Activated CD8-positive, alpha-beta memory T cell treated with anti-CD3 and anti-CD28 coated beads, Interleukin-2, amount 10 ng/mL, durations not matched to agents 7 days and 5 days (primary cell): ENCODE measurements around the gene FRMD3. TPM values are rescaled to one million over a fixed set of nuclear protein-coding genes. Genes with fewer than 3 reads are reported as not detected.

Experiments used
- ATAC-seq: fragments of 150-1000 bp; cut with Tn5 transposase; one replicate; pipeline ENCODE4 v1.10.0; 2021; ENCODE audit warnings: moderate library complexity
- CTCF ChIA-PET: fragments of 350-600 bp; sonication (Branson Sonifier 250); formaldehyde crosslinking; loops from one replicate; lab custom pipeline; 2021; ENCODE audit warnings: antibody characterized with exemption; lab: Charles Lee
- DNase-seq: peaks from one replicate; pipeline ENCODE4 v3.0.0-alpha.2; 2020
- H3K27ac Mint-ChIP-seq: one replicate; pipeline ENCODE4 v1.8.0; 2021; ENCODE audit warnings: mild to moderate bottlenecking, mixed read lengths
- H3K27me3 Mint-ChIP-seq: one replicate; pipeline ENCODE4 v1.8.0; 2021; ENCODE audit warnings: mixed read lengths
- H3K36me3 Mint-ChIP-seq: one replicate; pipeline ENCODE4 v1.8.0; 2021; ENCODE audit warnings: mild to moderate bottlenecking, mixed read lengths
- H3K4me1 Mint-ChIP-seq: one replicate; pipeline ENCODE4 v1.8.0; 2021; ENCODE audit warnings: mixed read lengths
- H3K4me3 Mint-ChIP-seq: one replicate; pipeline ENCODE4 v1.8.0; 2021; ENCODE audit warnings: mild to moderate bottlenecking, moderate library complexity, mixed read lengths
- H3K9me3 Mint-ChIP-seq: one replicate; pipeline ENCODE4 v1.8.0; 2022; ENCODE audit warnings: low read depth, mixed read lengths
- total RNA-seq, 2 experiments: library from RNA; stranded (reverse); gene quantifications; one replicate each; pipeline ENCODE4 v1.2.3, GENCODE V29; 2021

The FRMD3 gene
- total RNA-seq, 2 experiments from 2014 or later, result 0.33 to 0.82 TPM

DNA sequence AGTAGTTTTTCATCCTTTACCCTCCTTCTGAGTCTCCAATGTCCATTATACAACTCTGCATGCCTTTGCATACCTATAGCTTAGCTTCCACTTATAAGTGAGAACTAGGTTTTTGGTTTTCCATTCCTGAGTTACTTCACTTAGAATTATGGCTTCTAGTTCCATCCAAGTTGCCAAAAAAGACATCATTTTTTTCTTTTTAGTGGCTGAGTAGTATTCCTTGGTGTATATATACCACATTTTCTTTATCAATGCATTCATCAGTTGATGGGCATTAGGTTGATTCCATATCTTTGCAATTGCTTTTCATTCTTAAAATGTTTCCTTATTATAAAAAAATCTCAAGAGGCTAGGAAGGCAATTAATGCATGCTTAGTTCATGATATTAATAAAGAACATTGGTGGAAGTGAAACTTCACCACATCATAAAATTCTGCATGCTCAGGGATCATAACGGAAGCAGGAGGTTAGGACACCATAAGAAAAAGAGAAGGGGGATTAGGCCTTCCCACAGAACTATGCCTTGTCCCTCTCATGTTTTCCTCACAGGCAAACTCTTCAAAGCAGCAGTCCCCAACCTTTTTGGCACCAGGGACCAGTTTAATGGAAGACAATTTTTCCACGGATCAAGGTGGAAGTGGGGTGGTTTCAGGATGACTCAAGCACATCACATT is 105.2 kb downstream of the FRMD3 start:
- no peaks in the 10 kb centered on the region for H3K4me1 Mint-ChIP-seq
- H3K9me3 Mint-ChIP-seq, result no peaks in the 10 kb centered on the region
- ATAC-seq (no peak), DNase-seq (no peak)
- H3K4me3 Mint-ChIP-seq, result no peak overlapping the region
- H3K36me3 Mint-ChIP-seq, result no peaks in the 10 kb centered on the region
- CTCF ChIA-PET, result no interaction called here
- no peak overlapping the region for H3K27ac Mint-ChIP-seq
- H3K27me3 Mint-ChIP-seq, result peaks cover 2% of the 10 kb centered on the region

DNA sequence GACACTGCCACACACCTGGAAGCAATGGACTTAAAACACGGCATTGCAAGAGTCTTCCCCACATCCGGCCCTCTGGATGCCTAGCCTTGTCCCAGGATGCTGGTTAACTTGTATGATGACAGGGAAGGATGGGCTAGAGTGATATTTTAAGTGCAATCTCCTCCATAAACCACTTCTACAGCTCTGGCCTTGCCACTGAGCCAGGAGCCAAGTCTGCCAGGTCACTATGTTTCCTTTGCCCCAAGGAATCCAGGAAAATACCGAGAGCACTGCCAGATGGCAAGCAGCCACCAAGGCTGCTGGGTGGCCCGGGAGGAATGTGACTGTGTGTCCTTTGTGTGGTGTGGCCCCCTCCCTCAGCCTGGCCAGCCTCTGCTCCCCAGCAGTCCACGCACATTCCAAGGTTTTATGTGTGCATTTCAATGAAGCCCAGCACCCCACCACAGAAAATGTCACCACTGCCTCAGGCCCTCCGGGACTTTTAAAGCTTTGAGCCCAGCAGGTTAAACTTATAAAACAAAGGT is 106.0 kb downstream of the FRMD3 start:
- ATAC-seq, result no peak

DNA sequence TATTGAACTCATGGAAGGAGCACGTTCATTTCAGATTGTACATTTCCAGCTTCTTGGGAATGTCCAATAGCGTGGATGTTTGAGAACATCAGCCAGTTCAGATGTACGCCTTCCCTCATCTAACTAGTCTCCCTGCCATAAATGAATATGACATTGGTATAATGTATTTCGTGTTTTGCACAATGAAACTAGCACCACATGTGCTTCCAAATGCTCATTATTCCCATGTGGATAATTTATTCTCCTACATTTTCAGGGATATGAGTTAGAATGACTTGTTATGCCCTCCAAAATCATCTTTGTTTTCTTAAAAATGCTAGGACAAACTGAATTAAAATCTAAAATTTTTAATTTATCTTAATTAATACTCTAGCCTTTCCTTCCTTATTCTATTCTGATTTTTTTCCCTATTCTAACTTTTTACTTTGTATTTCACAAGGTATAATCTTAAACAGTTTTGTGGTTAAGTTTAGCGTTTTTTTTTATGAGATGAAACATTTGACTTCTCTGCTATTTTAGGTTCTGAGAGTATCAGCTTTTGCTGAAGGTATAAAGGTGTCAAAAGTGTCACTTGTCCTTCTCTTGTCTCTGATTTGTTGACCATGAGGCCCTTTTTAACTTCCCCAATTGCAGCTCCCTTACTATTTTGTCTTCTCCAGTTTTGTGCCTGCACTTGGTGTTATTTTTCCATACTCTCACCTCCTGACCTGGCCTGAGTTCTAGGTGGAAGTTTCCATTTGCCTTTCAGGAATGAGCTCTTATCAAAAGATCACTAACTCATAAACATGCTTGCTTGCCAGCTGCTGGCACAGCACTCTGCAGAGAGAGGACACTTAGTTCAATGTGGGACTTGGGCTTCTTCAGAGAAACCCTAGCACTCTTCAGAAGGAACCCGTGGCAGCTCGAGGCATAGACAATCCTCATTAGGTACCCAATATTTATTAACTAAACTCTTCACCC is 106.8 kb downstream of the FRMD3 start:
- Mint-ChIP-seq H3K36me3 (no peaks in the 10 kb centered on the region), H3K9me3 (no peaks in the 10 kb centered on the region), H3K27ac (no peak overlapping the region), H3K4me3 (no peak overlapping the region), H3K4me1 (no peaks in the 10 kb centered on the region), H3K27me3 (peaks cover 2% of the 10 kb centered on the region)
- CTCF ChIA-PET, result interaction anchor here (0.9 kb wide), 1 partner anchor 14 kb away, joined by 3 read pairs; no protein-coding TSS in a partner anchor
- ATAC-seq, result no peak
- no peak for DNase-seq

More for the DNA sequence above, 106.0 kb downstream of the FRMD3 start:
- Mint-ChIP-seq H3K27me3 (peaks cover 2% of the 10 kb centered on the region), H3K36me3 (no peaks in the 10 kb centered on the region), H3K9me3 (no peaks in the 10 kb centered on the region), H3K4me1 (no peaks in the 10 kb centered on the region), H3K4me3 (no peak overlapping the region), H3K27ac (no peak overlapping the region)
- CTCF ChIA-PET, result no interaction called here
- DNase-seq, result no peak

DNA sequence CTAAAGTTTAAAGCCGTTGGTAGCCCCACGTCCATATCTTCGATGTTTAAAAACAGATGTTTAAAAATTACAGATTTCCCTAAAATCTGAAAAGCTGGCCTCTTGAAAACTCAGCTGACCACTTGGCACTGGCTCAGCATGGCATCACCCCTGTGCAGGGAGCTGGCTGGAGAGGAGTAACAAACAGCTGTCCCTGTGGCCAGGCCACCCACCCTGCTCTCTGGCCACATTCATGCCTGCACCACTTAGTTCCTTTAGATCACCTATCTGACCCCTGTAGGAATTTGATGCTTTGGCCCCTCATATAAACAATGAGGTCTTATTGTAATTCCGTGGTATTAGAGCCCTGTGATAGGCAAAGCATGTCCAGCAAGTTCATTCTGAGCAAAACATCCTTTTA is 107.5 kb downstream of the FRMD3 start:
- CTCF ChIA-PET, result interaction anchor here (0.9 kb wide), 1 partner anchor 13 kb away, joined by 3 read pairs; no protein-coding TSS in a partner anchor
- Mint-ChIP-seq H3K27me3 (peaks cover 2% of the 10 kb centered on the region), H3K27ac (no peak overlapping the region), H3K4me1 (no peaks in the 10 kb centered on the region), H3K9me3 (no peaks in the 10 kb centered on the region), H3K4me3 (no peak overlapping the region), H3K36me3 (no peaks in the 10 kb centered on the region)
- DNase-seq (no peak), ATAC-seq (no peak)

DNA sequence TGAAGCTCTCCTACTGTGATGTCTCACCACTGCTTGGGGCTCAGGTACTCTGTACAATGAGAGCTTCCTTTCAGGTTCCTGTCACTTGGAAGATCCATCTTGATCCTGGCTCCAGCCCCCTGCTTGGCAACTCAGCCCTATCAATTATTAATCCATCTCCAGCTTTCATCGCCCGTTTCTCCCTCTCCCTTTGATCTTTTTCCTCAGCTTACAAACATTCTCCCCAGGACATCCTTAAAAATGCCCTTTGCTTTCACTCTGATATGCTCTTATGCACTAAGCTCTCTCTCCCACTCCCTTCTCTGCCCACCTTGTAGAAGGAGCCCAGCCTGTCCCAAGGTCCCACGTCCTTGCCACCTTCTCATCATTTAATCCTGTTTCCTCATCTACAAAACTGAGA is 109.0 kb downstream of the FRMD3 start:
- CTCF ChIA-PET, result no interaction called here
- ATAC-seq (no peak), DNase-seq (no peak)
- no peaks in the 10 kb centered on the region for H3K9me3 Mint-ChIP-seq
- no peak overlapping the region for H3K4me3 Mint-ChIP-seq
- H3K27ac Mint-ChIP-seq, result no peak overlapping the region
- H3K27me3 Mint-ChIP-seq, result peaks cover 2% of the 10 kb centered on the region
- no peaks in the 10 kb centered on the region for H3K4me1 Mint-ChIP-seq
- no peaks in the 10 kb centered on the region for H3K36me3 Mint-ChIP-seq

DNA sequence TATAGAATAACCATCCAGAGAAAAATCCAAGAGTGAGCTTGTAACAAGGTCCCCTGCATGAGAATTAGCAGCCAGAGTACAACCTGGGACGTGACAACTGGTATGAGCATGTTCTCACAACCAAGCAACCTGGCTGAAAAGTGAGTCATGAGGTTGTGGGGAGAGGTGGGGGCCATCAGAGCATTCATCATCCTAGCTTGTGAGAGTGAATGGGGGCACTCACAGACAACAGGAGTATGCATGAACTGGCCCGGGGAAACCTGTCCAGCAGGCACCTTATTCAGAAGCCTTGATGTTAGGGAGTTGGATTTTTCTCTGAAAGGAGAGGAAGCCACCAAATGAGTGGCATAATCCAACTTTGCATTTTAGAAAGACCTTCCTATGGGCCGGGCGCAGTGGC is 113.0 kb downstream of the FRMD3 start:
- ATAC-seq (no peak), DNase-seq (no peak)
- Mint-ChIP-seq H3K36me3 (no peaks in the 10 kb centered on the region), H3K9me3 (no peaks in the 10 kb centered on the region), H3K27ac (no peak overlapping the region), H3K27me3 (peaks cover 2% of the 10 kb centered on the region), H3K4me1 (no peaks in the 10 kb centered on the region), H3K4me3 (no peak overlapping the region)
- CTCF ChIA-PET, result interaction anchor here (0.7 kb wide), 1 partner anchor 43 kb away, joined by 4 read pairs; no protein-coding TSS in a partner anchor

DNA sequence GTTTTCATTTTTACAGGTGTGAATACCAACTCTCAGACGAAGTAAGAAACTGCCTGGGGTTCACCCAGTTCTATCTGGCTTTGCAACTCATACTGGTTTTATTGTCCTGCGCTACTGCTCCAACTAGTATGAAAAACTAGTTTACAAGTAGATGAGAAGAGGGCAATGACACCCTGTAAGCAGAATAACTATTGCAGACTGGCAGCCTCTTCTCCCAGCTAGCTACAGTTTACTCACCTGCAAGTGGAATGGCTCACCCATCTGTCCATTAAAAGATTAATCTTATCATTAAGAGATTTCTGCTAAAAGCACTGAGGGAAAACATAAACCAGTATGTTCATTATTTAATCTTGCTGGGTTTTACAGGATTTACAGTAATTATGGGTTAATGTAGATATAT is 113.4 kb downstream of the FRMD3 start:
- Mint-ChIP-seq H3K27ac (no peak overlapping the region), H3K36me3 (no peaks in the 10 kb centered on the region), H3K4me3 (no peak overlapping the region), H3K4me1 (no peaks in the 10 kb centered on the region), H3K9me3 (no peaks in the 10 kb centered on the region), H3K27me3 (peaks cover 2% of the 10 kb centered on the region)
- CTCF ChIA-PET, result interaction anchor here (0.6 kb wide), 1 partner anchor 272 kb away, joined by 4 read pairs; no protein-coding TSS in a partner anchor
- DNase-seq, result no peak
- ATAC-seq, result no peak

DNA sequence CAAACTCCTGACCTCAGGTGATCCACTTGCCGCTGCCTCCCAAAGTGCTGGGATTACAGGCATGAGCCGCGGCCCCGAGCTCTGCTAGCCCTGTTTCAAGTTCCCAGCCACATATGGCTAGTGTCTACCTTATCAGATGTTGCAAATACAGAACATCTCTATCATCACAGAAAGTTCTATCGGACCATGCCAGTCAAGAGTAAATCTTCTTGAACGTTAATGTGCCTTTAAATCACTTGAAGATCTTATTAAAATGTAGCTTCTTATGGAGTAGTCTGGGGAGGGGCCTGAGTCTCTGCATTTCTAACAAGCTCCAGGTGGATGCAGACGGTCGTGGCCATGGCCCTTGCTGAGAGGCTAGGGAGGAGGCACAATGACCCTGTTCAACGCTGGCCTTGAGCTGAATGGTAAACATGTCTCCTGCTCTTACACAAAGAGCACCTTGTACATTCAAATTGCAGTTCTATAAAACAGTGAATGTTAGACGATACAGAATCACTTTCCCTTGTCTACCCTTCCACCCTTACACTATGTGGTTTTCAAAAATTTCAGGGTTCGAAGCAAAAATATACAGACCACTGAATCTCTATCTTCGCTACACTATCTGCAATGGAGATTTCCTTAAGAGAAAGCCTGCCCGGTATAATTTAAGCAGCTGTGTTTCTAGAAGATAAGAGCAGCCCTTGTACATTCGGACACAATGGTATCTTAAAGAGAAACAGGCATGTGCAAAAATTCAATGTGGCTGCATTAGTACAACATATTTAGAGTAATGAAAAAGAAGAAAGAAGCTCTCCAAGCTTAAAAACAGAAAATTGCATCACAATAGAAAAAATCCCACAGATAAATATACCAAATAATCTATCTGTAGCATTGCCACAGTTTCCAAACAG is 114.1 kb downstream of the FRMD3 start:
- H3K4me1 Mint-ChIP-seq, result no peaks in the 10 kb centered on the region
- ATAC-seq, result no peak

DNA sequence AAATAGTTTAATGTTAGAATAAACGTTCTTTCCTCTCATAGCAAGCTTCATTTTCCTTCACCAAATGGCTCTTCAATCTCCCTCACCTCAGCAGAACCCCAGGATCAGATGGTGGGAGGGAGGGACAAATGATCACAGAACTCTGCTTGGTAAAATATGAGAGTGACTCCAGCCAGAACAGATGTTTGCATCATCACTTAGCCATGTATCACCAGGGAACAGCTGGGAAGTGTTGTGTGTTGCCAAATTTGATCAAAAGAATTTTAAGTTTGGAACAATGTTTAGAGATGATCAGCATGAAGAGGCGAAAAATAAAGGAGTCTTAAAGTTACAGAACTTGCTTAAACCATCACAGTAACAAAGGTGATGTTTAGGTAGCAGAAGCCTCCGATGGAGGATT is 115.7 kb downstream of the FRMD3 start:
- Mint-ChIP-seq H3K36me3 (no peaks in the 10 kb centered on the region), H3K27ac (no peak overlapping the region), H3K4me1 (no peaks in the 10 kb centered on the region), H3K27me3 (no peaks in the 10 kb centered on the region), H3K4me3 (no peak overlapping the region), H3K9me3 (no peaks in the 10 kb centered on the region)
- no peak for DNase-seq
- ATAC-seq, result no peak
- CTCF ChIA-PET, result no interaction called here

More for the DNA sequence above, 114.1 kb downstream of the FRMD3 start:
- Mint-ChIP-seq H3K36me3 (no peaks in the 10 kb centered on the region), H3K9me3 (no peaks in the 10 kb centered on the region), H3K27me3 (no peaks in the 10 kb centered on the region), H3K27ac (no peak overlapping the region), H3K4me3 (no peak overlapping the region)
- DNase-seq, result no peak
- CTCF ChIA-PET, result interaction anchor here (0.6 kb wide), 1 partner anchor 273 kb away, joined by 4 read pairs; no protein-coding TSS in a partner anchor

DNA sequence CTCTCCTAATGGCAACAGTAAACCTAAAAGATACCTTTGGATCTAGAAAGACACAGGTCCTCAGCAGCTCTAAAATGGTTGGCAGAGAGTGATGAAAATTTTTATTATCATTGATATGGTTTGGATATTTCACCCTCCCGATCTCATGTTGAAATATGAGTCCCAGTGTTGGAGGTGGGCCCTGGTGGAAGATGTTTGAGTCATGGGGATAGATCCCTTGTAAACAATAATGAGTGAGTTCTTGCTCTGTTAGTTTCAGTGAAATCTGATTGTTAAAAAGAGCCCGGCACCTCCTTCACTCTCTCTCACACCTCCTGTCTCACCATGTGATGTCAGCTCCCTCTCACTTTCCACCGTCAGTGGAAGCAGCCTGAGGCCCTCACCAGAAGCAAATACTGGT is 117.7 kb downstream of the FRMD3 start:
- CTCF ChIA-PET, result no interaction called here
- H3K4me1 Mint-ChIP-seq, result no peaks in the 10 kb centered on the region

DNA sequence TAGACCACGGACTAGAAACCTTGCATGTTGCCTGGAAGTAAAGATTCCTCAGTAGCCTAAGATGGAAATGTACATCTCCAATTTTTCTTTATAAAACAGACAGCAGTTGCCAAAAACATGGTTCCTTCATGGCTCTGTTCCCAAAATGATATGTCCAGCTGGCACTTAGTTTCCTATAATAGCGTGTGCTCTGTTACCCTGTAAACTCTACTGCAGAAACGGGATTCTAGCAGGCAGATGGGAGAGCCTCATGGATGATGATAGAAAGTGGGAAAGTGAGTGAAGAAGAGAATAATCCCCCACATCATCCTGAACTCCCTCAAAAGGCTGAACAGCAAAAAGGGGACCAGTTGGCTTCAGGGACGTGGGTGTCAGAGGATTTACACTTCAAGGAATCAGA is 118.2 kb downstream of the FRMD3 start:
- Mint-ChIP-seq H3K27ac (no peak overlapping the region), H3K27me3 (no peaks in the 10 kb centered on the region), H3K9me3 (no peaks in the 10 kb centered on the region), H3K36me3 (no peaks in the 10 kb centered on the region), H3K4me3 (no peak overlapping the region), H3K4me1 (no peaks in the 10 kb centered on the region)
- ATAC-seq (no peak), DNase-seq (no peak)
- CTCF ChIA-PET, result no interaction called here

More for the DNA sequence above, 117.7 kb downstream of the FRMD3 start:
- DNase-seq (no peak), ATAC-seq (no peak)
- no peaks in the 10 kb centered on the region for H3K36me3 Mint-ChIP-seq
- no peak overlapping the region for H3K4me3 Mint-ChIP-seq
- no peak overlapping the region for H3K27ac Mint-ChIP-seq
- H3K9me3 Mint-ChIP-seq, result no peaks in the 10 kb centered on the region
- H3K27me3 Mint-ChIP-seq, result no peaks in the 10 kb centered on the region

DNA sequence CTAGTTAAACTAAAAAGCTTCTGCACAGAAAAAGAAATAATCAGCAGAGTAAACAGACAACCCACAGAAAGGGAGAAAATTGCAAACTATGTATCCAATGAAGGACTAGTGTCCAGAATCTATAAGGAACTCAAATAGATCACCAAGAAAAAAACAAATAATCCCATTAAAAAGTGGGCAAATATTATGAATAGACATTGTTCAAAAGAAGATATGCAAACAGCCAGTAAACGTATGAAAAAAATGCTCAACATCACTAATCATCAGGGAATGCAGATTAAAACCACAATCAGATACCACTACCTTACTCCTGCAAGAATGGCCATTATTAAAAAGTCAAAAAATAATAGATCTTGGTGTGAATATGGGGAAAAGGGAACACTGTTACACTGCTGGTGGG is 119.9 kb downstream of the FRMD3 start:
- Mint-ChIP-seq H3K27ac (no peak overlapping the region), H3K36me3 (no peaks in the 10 kb centered on the region), H3K4me1 (no peaks in the 10 kb centered on the region), H3K4me3 (no peak overlapping the region), H3K27me3 (no peaks in the 10 kb centered on the region), H3K9me3 (no peaks in the 10 kb centered on the region)
- ATAC-seq, result no peak
- CTCF ChIA-PET, result no interaction called here
- no peak for DNase-seq

DNA sequence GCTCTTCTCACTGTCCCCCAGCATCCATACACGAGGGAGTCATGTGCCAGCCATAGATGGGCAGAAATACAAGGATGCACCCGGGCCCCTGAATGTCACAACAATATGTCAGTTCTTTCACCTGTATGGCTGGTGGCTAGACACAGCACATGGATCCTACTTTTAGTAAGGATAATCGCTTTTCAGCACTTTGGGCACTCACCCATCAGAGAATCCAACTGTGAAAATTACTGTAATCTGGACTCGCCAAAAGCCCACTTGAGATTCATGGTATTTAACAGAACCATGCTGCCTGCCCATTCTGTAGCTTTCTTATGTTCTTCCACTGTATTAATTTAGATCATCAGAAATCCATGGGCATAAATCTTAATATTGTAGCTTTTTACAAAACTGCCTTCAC is 124.8 kb downstream of the FRMD3 start:
- H3K27me3 Mint-ChIP-seq, result no peaks in the 10 kb centered on the region
- ATAC-seq (no peak), DNase-seq (no peak)
- no peaks in the 10 kb centered on the region for H3K36me3 Mint-ChIP-seq
- CTCF ChIA-PET, result no interaction called here
- no peaks in the 10 kb centered on the region for H3K9me3 Mint-ChIP-seq
- H3K4me1 Mint-ChIP-seq, result no peaks in the 10 kb centered on the region
- H3K4me3 Mint-ChIP-seq, result no peak overlapping the region
- no peak overlapping the region for H3K27ac Mint-ChIP-seq
